Bronchial epithelial cell (primary cell): Measurements from ENCODE around the gene TOGARAM2. TPM values are rescaled to one million over a fixed set of nuclear protein-coding genes. Genes with fewer than 3 reads are reported as not detected.

Experiments
- DNase-seq: peaks from one replicate; pipeline ENCODE4 v3.0.0-alpha.2; 2010; ENCODE audit warnings: low read depth
- FAIRE-seq: peaks from 2 replicates; lab custom pipeline; 2011; peaks lifted over from hg19 to GRCh38; lab: Jason Lieb, UNC
- H3K27me3 ChIP-seq: 2 replicates; pipeline ENCODE4 v1.5.1; 2011; ENCODE audit warnings: low read length; ENCODE audit not compliant: control insufficient read depth, insufficient read depth
- H3K36me3 ChIP-seq: 2 replicates; pipeline ENCODE4 v1.5.1; 2011; ENCODE audit warnings: low read length; ENCODE audit not compliant: control insufficient read depth, insufficient read depth
- H3K4me3 ChIP-seq: 2 replicates; pipeline ENCODE4 v1.5.1; 2011; ENCODE audit warnings: mild to moderate bottlenecking, low read depth, low read length, control low read depth
- total RNA-seq: library from RNA; depleted of rRNA; stranded (reverse); fragments of >200 nt; gene quantifications from 2 replicates; pipeline ENCODE4 v1.2.1, GENCODE V29; 2014
- TF ChIP-seq, protein P1 (sequence below): IDR thresholded peaks from 2 replicates; pipeline ENCODE4 v1.5.1; 2011; ENCODE audit warnings: mild to moderate bottlenecking, moderate library complexity, low read length, control low read depth, inconsistent platforms; ENCODE audit not compliant: insufficient read depth, severe bottlenecking

Gene TOGARAM2
- total RNA-seq, 1 donor from 2014 or later, result not detected

DNA sequence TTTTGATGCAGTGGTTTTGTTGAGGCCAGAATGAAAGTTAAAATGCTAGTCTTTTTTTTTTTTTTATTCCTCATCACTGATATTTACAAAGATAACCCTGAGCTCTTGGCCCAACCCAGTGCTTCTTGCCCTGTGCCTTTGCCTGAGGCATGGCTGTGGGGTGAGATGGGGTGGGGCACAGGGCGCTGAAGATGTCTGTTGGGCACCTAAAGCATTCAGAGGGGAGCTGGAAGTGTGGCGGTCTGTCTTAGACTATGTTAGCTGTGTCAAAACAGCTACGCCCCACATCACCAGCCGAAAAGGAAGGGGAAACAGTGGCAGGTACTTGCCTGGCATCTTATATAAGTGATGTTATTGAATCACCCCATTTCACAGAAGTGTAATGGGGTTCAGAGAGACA is 20.7 kb downstream of the TOGARAM2 start:
- no peaks in the 10 kb centered on the region for H3K36me3 ChIP-seq
- H3K4me3 ChIP-seq, result no peak overlapping the region
- TF ChIP-seq, protein P1, sequence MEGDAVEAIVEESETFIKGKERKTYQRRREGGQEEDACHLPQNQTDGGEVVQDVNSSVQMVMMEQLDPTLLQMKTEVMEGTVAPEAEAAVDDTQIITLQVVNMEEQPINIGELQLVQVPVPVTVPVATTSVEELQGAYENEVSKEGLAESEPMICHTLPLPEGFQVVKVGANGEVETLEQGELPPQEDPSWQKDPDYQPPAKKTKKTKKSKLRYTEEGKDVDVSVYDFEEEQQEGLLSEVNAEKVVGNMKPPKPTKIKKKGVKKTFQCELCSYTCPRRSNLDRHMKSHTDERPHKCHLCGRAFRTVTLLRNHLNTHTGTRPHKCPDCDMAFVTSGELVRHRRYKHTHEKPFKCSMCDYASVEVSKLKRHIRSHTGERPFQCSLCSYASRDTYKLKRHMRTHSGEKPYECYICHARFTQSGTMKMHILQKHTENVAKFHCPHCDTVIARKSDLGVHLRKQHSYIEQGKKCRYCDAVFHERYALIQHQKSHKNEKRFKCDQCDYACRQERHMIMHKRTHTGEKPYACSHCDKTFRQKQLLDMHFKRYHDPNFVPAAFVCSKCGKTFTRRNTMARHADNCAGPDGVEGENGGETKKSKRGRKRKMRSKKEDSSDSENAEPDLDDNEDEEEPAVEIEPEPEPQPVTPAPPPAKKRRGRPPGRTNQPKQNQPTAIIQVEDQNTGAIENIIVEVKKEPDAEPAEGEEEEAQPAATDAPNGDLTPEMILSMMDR, result no peak
- DNase-seq (no peak), FAIRE-seq (no peak)
- no peaks in the 10 kb centered on the region for H3K27me3 ChIP-seq

DNA sequence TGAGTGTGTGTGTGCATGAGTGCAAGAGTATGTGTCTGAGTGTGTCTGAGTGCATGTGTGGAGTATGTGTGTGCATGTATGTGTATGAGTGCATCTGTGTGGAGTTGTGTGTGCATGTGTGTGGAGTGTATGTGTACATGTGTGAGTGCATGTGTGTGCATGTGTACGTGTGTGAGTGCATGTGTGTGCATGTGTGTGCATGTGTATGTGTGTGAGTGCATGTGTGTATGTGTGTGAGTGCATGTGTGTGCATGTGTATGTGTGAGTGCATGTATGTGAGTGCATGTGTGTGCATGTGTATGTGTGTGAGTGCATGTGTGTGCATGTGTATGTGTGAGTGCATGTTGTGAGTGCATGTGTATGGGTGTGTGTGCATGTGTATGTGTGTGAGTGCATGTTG is 23.7 kb downstream of the TOGARAM2 start:
- H3K27me3 ChIP-seq, result no peaks in the 10 kb centered on the region
- no peak for DNase-seq
- no peaks in the 10 kb centered on the region for H3K36me3 ChIP-seq
- FAIRE-seq, result peak; percentile 98
- TF ChIP-seq, protein P1, result no peak
- no peak overlapping the region for H3K4me3 ChIP-seq

DNA sequence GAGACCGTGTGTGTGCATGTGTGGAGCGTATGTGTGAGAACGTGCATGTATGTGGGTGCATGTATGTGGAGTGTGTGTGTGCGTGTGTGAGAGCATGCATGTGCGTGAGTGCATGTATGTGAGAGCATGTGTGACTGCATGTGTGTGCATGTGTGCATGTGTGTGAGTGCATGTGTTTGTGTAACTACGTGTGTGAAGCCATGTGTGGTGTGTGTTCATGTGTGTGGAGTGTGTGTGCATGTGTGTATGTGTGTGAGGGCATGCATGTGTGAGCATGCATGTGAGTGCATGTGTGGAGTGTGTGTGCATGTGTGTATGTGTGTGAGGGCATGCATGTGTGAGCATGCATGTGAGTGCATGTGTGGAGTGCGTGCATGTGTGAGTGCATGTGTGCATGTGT is 24.2 kb downstream of the TOGARAM2 start:
- no peaks in the 10 kb centered on the region for H3K27me3 ChIP-seq
- no peaks in the 10 kb centered on the region for H3K36me3 ChIP-seq
- DNase-seq (no peak), FAIRE-seq (peak; percentile 40)
- H3K4me3 ChIP-seq, result no peak overlapping the region
- TF ChIP-seq, protein P1, result no peak

DNA sequence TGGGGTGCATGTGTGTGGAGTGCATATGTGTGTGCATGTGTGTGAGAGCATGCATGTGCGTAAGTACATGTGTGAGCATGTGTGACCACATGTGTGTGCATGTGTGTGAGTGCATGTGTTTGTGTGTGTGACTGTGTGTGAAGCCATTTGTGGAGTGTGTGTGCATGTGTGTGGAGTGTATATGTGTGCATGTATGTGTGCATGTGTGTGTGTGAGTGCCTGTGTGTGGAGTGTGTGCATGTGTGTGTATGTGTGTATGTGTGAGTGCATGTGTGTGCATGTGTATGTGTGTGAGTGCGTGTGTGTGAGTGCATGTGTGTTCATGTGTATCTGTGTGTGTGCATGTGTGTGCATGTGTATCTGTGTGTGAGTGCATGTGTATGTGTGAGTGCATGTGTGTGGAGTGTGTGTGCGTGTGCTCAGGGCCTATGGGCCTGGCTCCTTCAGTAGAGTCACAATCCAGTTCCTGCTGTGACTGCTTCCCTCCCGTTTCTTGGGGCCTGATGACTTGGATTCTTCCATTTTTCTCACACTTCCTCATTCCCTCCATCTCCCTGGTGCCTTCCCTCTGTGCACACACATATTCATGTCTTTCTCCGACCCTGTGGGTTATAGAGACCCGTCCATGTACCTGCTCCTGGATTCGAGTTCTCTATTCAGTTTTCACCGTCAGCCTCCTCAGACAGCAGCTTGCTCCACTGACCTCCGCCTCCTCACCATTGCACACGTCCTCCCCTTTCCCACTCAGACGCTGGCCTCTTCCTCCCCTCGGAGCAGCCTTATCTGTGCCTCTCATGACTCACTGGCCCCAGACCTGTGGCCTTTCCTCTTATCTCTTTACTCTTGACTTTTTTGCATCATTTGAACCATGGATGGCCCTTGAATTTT is 25.2 kb downstream of the TOGARAM2 start:
- FAIRE-seq, result peak; percentile 99
- no peak for DNase-seq
- H3K27me3 ChIP-seq, result no peaks in the 10 kb centered on the region
- no peak overlapping the region for H3K4me3 ChIP-seq
- H3K36me3 ChIP-seq, result no peaks in the 10 kb centered on the region
- TF ChIP-seq, protein P1, result no peak

DNA sequence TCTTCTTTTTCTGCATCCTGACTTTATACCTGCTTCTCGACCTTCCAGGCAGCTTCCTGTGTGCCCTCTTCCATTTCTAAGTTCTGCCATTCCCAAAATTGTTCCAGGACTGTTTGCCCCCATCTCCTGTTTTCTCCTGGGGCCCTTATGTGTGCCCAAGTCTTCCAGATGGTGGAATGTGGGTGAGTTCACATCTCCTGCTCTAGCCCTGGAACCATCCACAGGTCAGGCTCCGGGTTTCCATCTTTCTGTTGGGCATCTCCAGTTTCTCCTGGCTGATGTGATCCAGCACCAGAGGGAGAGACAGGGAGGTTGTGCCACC is 25.8 kb downstream of the TOGARAM2 start:
- FAIRE-seq, result peak; percentile 68
- H3K36me3 ChIP-seq, result no peaks in the 10 kb centered on the region
- TF ChIP-seq, protein P1, result no peak
- no peak overlapping the region for H3K4me3 ChIP-seq
- H3K27me3 ChIP-seq, result no peaks in the 10 kb centered on the region
- no peak for DNase-seq

DNA sequence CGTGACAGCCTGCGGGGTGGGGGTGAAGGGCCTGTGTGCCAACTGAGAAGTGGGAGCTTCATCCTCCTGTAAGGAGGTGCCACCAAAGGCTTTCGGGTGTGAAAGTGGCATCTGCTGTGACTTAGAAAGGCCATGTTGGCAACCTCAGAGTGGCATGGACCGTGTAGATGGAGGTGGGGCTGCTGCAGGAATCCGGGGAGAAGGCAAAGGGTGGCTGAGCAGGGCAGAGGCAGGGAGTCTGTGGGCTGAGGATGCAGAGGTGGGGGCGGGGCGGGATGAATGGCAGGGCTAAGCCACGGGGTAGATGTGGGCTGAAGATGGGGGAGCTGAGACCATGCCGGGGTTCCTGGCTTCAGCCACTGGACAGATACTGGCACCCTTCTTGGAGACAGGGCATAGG is 28.2 kb downstream of the TOGARAM2 start:
- H3K4me3 ChIP-seq, result no peak overlapping the region
- no peak for DNase-seq
- TF ChIP-seq, protein P1, result no peak
- FAIRE-seq, result no peak
- H3K27me3 ChIP-seq, result no peaks in the 10 kb centered on the region
- H3K36me3 ChIP-seq, result no peaks in the 10 kb centered on the region
